HCT116 (cell line): ENCODE data around the gene HAPLN2. TPM values are rescaled to one million over a fixed set of nuclear protein-coding genes. Genes with fewer than 3 reads are reported as not detected.

ENCODE experiments used
- ATAC-seq: fragments of 200-7000 bp; cut with Tn5 transposase; 2 replicates; pipeline ENCODE4 v1.9.1; 2020; ENCODE audit warnings: mild to moderate bottlenecking, moderate library complexity
- BruUV-seq: library from RNA; stranded (reverse); fragments of 400-500 nt; replicated peaks from 2 replicates; lab custom pipeline; 2021; lab: Mats Ljungman, UMichigan
- CTCF ChIA-PET: fragments of 300-600 bp; sonication (Branson Sonifier 250); formaldehyde crosslinking; loops from one replicate; lab custom pipeline; 2021; ENCODE audit warnings: antibody characterized with exemption; lab: Charles Lee
- POLR2A ChIA-PET: fragments of 300-600, 350-600 bp; sonication (Branson Sonifier 250); formaldehyde crosslinking; loops from one replicate; lab custom pipeline; 2021; ENCODE audit warnings: antibody characterized with exemption; lab: Charles Lee
- RAD21 ChIA-PET, 2 experiments: fragments of 300-600 bp; sonication (Branson Sonifier 250); formaldehyde crosslinking; loops; one replicate each; lab custom pipeline; 2023; ENCODE audit warnings: low total read pairs in 2 of 2; ENCODE audit not compliant: uncharacterized antibody in 2 of 2, unreplicated experiment in 2 of 2, low non-redundant PET in 1 of 2; lab: Charles Lee
- DNase-seq: peaks from one replicate; pipeline ENCODE4 v3.0.0-alpha.2; 2010; ENCODE audit warnings: low read depth, low spot score
- H2AFZ ChIP-seq: fragments of 200-600 bp; shearing (Covaris generic), sonication (generic); 2 replicates; pipeline ENCODE4 v1.6.1; 2017; ENCODE audit warnings: low read depth, mixed run types, mixed read lengths, antibody characterized with exemption, low read length; ENCODE audit not compliant: poor library complexity, severe bottlenecking
- H3K27ac ChIP-seq: 2 replicates; pipeline ENCODE4 v1.5.1; 2012; ENCODE audit warnings: low read depth, low read length
- H3K27me3 ChIP-seq: fragments of 200-600 bp; sonication (generic); 2 replicates; pipeline ENCODE4 v1.6.1; 2016; ENCODE audit warnings: mixed run types, low read length, mixed read lengths; ENCODE audit not compliant: insufficient read depth
- H3K36me3 ChIP-seq, 2 experiments: fragments of 200-500 bp in 1 of 2; fragments of 200-600 bp in 1 of 2; sonication (Bioruptor generic) in 1 of 2; sonication (generic) in 1 of 2; 2 replicates each; pipeline versions ENCODE4 v1.5.1 to v1.6.1; 2014 to 2016; ENCODE audit warnings: low read length in 2 of 2, inconsistent platforms in 1 of 2, mixed read lengths in 1 of 2, mixed run types in 1 of 2; ENCODE audit not compliant: insufficient read depth in 2 of 2, control insufficient read depth in 1 of 2
- H3K4me1 ChIP-seq, 2 experiments: fragments of 200-600 bp in 1 of 2; sonication (generic) in 1 of 2; 2 replicates each; pipeline versions ENCODE4 v1.5.1 to v1.6.1; 2012 to 2017; ENCODE audit warnings: low read length in 2 of 2, inconsistent platforms in 1 of 2, mild to moderate bottlenecking in 1 of 2, mixed read lengths in 1 of 2, mixed run types in 1 of 2, moderate library complexity in 1 of 2; ENCODE audit not compliant: insufficient read depth in 2 of 2, control insufficient read depth in 1 of 2
- H3K4me2 ChIP-seq: fragments of 200-600 bp; sonication (generic); 2 replicates; pipeline ENCODE4 v1.6.1; 2017; ENCODE audit warnings: mixed run types, low read length, mixed read lengths
- H3K4me3 ChIP-seq, 2 experiments: fragments of 200-600 bp in 1 of 2; sonication (generic) in 1 of 2; replicated peaks in 1 of 2; 2 replicates each; pipeline ENCODE4 v1.5.1; 2011 to 2016; ENCODE audit warnings: low read length in 2 of 2, control low read depth in 1 of 2, low read depth in 1 of 2, mild to moderate bottlenecking in 1 of 2, mixed read lengths in 1 of 2, mixed run types in 1 of 2
- H3K79me2 ChIP-seq: fragments of 200-600 bp; sonication (generic); 2 replicates; pipeline ENCODE4 v1.6.1; 2017; ENCODE audit warnings: mild to moderate bottlenecking, mixed run types, low read length, moderate library complexity, mixed read lengths; ENCODE audit not compliant: insufficient read depth
- H3K9ac ChIP-seq: fragments of 200-600 bp; sonication (generic); 2 replicates; pipeline ENCODE4 v1.6.1; 2016; ENCODE audit warnings: low read length, mixed read lengths
- H3K9me2 ChIP-seq: fragments of 200-600 bp; sonication (generic), shearing (Covaris generic); 2 replicates; pipeline ENCODE4 v1.6.1; 2017; ENCODE audit warnings: mixed run types, mild to moderate bottlenecking, moderate library complexity; ENCODE audit not compliant: insufficient read depth
- H3K9me3 ChIP-seq, 2 experiments: fragments of 200-500 bp in 1 of 2; fragments of 200-600 bp in 1 of 2; sonication (Bioruptor generic) in 1 of 2; sonication (generic) in 1 of 2; 2 replicates each; pipeline ENCODE4 v1.6.1; 2014 to 2017; ENCODE audit warnings: low read length in 2 of 2, mixed read lengths in 2 of 2, inconsistent platforms in 1 of 2, low read depth in 1 of 2, mild to moderate bottlenecking in 1 of 2, mixed run types in 1 of 2, moderate library complexity in 1 of 2; ENCODE audit not compliant: control insufficient read depth in 1 of 2, insufficient read depth in 1 of 2
- H4K20me1 ChIP-seq: fragments of 200-600 bp; sonication (generic), shearing (Covaris generic); 2 replicates; pipeline ENCODE4 v1.6.1; 2017; ENCODE audit warnings: mixed run types, mild to moderate bottlenecking, moderate library complexity; ENCODE audit not compliant: insufficient read depth
- CBX3 ChIP-seq: IDR thresholded peaks from 2 replicates; pipeline ENCODE4 v1.6.1; 2012; ENCODE audit warnings: low read depth
- EZH2 ChIP-seq: fragments of 200-600 bp; sonication (generic); IDR thresholded peaks from 2 replicates; pipeline ENCODE4 v1.6.1; 2017; ENCODE audit warnings: antibody characterized with exemption, mixed run types
- EZH2phosphoT487 ChIP-seq: fragments of 200-600 bp; IDR thresholded peaks from 2 replicates; pipeline ENCODE4 v1.6.1; 2018; ENCODE audit warnings: antibody characterized with exemption, borderline replicate concordance
- FOSL1 ChIP-seq: IDR thresholded peaks from 2 replicates; pipeline ENCODE4 v1.6.1; 2012; ENCODE audit warnings: low read depth
- POLR2A ChIP-seq: IDR thresholded peaks from 2 replicates; pipeline ENCODE4 v1.7.0; 2011; ENCODE audit warnings: borderline replicate concordance; ENCODE audit not compliant: insufficient read depth, insufficient read length; ENCODE audit errors: extremely low read depth
- RAD21 ChIP-seq: IDR thresholded peaks from 2 replicates; pipeline ENCODE4 v1.6.1; 2012; ENCODE audit warnings: low read depth, mild to moderate bottlenecking
- SIN3A ChIP-seq: IDR thresholded peaks from 2 replicates; pipeline ENCODE4 v1.6.1; 2012; ENCODE audit warnings: low read depth
- ZNF274 ChIP-seq: fragments of 200-500 bp; sonication (Bioruptor generic); IDR thresholded peaks from 2 replicates; pipeline ENCODE4 v1.6.1; 2014; ENCODE audit warnings: mild to moderate bottlenecking, low read depth, low read length, inconsistent platforms
- intact Hi-C: fragments of 100-400 bp; cut with micrococcal nuclease; formaldehyde crosslinking; loops from 2 replicates; pipeline ENCODE4 v1.10.0; 2022
- total RNA-seq: library from RNA; stranded (reverse); gene quantifications from one replicate; pipeline ENCODE4 v1.2.1, GENCODE V29; 2021; ENCODE audit not compliant: unreplicated experiment
- TF ChIP-seq, protein P1 (sequence below): IDR thresholded peaks from 2 replicates; pipeline ENCODE4 v1.6.1; 2012
- TF ChIP-seq, protein P2 (sequence below), 3 experiments: fragments of 200-600 bp in 1 of 3; sonication (generic) in 1 of 3; IDR thresholded peaks in 2 of 3; conservative IDR thresholded peaks in 1 of 3; 2 replicates each; pipeline ENCODE4 v1.5.1; 2012 to 2017; ENCODE audit warnings: low read depth in 2 of 3, low read length in 2 of 3, antibody characterized with exemption in 1 of 3, borderline replicate concordance in 1 of 3, control low read depth in 1 of 3, mild to moderate bottlenecking in 1 of 3, mixed read lengths in 1 of 3, mixed run types in 1 of 3, moderate library complexity in 1 of 3; ENCODE audit not compliant: insufficient read depth in 1 of 3
- TF ChIP-seq, protein P3 (sequence below): IDR thresholded peaks from 2 replicates; pipeline ENCODE4 v1.6.1; 2012

The HAPLN2 gene
- total RNA-seq, 1 experiment from 2014 or later: 0.54 TPM

DNA sequence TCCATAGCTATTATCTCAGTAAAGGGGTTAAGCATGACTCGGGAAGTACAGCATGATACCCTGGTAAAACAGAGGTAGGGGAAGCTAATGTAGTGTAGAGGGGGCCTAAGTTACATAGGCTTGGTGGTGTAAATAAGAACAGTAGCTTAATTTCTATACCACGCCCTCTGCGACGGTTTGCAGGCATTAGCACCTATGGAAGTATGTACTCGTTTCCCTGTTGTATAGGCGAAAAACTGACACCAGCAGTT, 28.1 kb upstream of the HAPLN2 start:
- BruUV-seq: TSS peak; percentile 45
- Histone ChIP-seq H4K20me1 (no peaks in the 10 kb centered on the region), H3K4me3 (peak overlapping the region; percentile 60 to 95), H3K9ac (peak overlapping the region; percentile 97), H3K27me3 (no peaks in the 10 kb centered on the region), H3K4me2 (peak overlapping the region; percentile 84), H3K27ac (peak overlapping the region; percentile 89), H3K36me3 (peaks cover 14 to 30% of the 10 kb centered on the region in 2 experiments; a peak in 3 of 4 replicates), H2AFZ (no peak overlapping the region), H3K4me1 (peaks cover 8 to 33% of the 10 kb centered on the region in 2 experiments; a peak in 3 of 4 replicates), H3K9me2 (no peaks in the 10 kb centered on the region), H3K9me3 (no peaks in the 10 kb centered on the region), H3K79me2 (peaks cover 16% of the 10 kb centered on the region; the same call in 1 of the 2 replicates)
- no peak for DNase-seq
- ChIA-PET RAD21 (interaction anchor here in 1 of 2 experiments (0.6 kb wide), 1 partner anchor 26 kb away, joined by 3 read pairs; no protein-coding TSS in a partner anchor), POLR2A (interaction anchor here (0.8 to 0.9 kb wide), 2 partner anchors 101 to 134 kb away, joined by 3 to 4 read pairs; no protein-coding TSS in a partner anchor), CTCF (interaction anchor here (1.0 to 2.3 kb wide), 3 partner anchors 11 to 28 kb away, joined by 3 to 12 read pairs (median 4); partner anchors contain the start of gene HAPLN2)
- intact Hi-C loops: no loop called here
- TF ChIP-seq, protein P1, sequence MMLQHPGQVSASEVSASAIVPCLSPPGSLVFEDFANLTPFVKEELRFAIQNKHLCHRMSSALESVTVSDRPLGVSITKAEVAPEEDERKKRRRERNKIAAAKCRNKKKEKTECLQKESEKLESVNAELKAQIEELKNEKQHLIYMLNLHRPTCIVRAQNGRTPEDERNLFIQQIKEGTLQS: no peak
- TF ChIP-seq CBX3: no peak
- TF ChIP-seq FOSL1: no peak
- no peak for TF ChIP-seq POLR2A
- TF ChIP-seq EZH2: no peak
- TF ChIP-seq, protein P2, sequence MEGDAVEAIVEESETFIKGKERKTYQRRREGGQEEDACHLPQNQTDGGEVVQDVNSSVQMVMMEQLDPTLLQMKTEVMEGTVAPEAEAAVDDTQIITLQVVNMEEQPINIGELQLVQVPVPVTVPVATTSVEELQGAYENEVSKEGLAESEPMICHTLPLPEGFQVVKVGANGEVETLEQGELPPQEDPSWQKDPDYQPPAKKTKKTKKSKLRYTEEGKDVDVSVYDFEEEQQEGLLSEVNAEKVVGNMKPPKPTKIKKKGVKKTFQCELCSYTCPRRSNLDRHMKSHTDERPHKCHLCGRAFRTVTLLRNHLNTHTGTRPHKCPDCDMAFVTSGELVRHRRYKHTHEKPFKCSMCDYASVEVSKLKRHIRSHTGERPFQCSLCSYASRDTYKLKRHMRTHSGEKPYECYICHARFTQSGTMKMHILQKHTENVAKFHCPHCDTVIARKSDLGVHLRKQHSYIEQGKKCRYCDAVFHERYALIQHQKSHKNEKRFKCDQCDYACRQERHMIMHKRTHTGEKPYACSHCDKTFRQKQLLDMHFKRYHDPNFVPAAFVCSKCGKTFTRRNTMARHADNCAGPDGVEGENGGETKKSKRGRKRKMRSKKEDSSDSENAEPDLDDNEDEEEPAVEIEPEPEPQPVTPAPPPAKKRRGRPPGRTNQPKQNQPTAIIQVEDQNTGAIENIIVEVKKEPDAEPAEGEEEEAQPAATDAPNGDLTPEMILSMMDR (IDR thresholded peaks at IDR 0.05 in 2 of 3, conservative IDR thresholded peaks at IDR 0.05 in 1 of 3; ENCODE audit: borderline replicate concordance in 1 of 3, insufficient read depth in 1 of 3, low read depth in 2 of 3, low read length in 2 of 3): no peak
- TF ChIP-seq ZNF274: no peak
- TF ChIP-seq, protein P3, sequence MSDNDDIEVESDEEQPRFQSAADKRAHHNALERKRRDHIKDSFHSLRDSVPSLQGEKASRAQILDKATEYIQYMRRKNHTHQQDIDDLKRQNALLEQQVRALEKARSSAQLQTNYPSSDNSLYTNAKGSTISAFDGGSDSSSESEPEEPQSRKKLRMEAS: no peak
- no peak for TF ChIP-seq EZH2phosphoT487
- no peak for TF ChIP-seq RAD21
- no peak for TF ChIP-seq SIN3A
- no peak for ATAC-seq
